Astrocyte (in vitro differentiated cells and primary cell): ENCODE results near the gene WWP2. TPM values are rescaled to one million over a fixed set of nuclear protein-coding genes. Genes with fewer than 3 reads are reported as not detected.

Experiments used
- DNase-seq: peaks from one replicate; pipeline ENCODE4 v3.0.0-alpha.2; 2010; ENCODE audit warnings: low read depth
- FAIRE-seq: peaks from 2 replicates; lab custom pipeline; 2011; peaks lifted over from hg19 to GRCh38; lab: Jason Lieb, UNC
- H2AFZ ChIP-seq: 2 replicates; pipeline ENCODE4 v1.6.0; 2012; ENCODE audit warnings: low read depth, low read length, inconsistent platforms
- H3K27ac ChIP-seq: 2 replicates; pipeline ENCODE4 v1.5.1; 2011; ENCODE audit warnings: low read depth, low read length, inconsistent platforms
- H3K27me3 ChIP-seq: 2 replicates; pipeline ENCODE4 v1.6.0; 2011; ENCODE audit warnings: low read length, inconsistent platforms; ENCODE audit not compliant: insufficient read depth
- H3K36me3 ChIP-seq: 2 replicates; pipeline ENCODE4 v1.5.1; 2011; ENCODE audit warnings: low read length, inconsistent platforms; ENCODE audit not compliant: insufficient read depth
- H3K4me1 ChIP-seq: 2 replicates; pipeline ENCODE4 v1.5.1; 2011; ENCODE audit warnings: low read length, inconsistent platforms; ENCODE audit not compliant: insufficient read depth
- H3K4me2 ChIP-seq: 2 replicates; pipeline ENCODE4 v1.6.0; 2012; ENCODE audit warnings: low read length, inconsistent platforms
- H3K4me3 ChIP-seq: 2 replicates; pipeline ENCODE4 v1.5.1; 2011; ENCODE audit warnings: low read depth, mild to moderate bottlenecking, low read length, inconsistent platforms; ENCODE audit not compliant: insufficient read depth
- H3K79me2 ChIP-seq: 2 replicates; pipeline ENCODE4 v1.6.0; 2012; ENCODE audit warnings: mild to moderate bottlenecking, low read length, inconsistent platforms; ENCODE audit not compliant: insufficient read depth
- H3K9ac ChIP-seq: 2 replicates; pipeline ENCODE4 v1.6.0; 2012; ENCODE audit warnings: mild to moderate bottlenecking, low read length, inconsistent platforms
- H3K9me3 ChIP-seq: 2 replicates; pipeline ENCODE4 v1.5.1; 2012; ENCODE audit warnings: low read depth, mild to moderate bottlenecking, low read length, inconsistent platforms; ENCODE audit not compliant: insufficient read depth
- H4K20me1 ChIP-seq: 2 replicates; pipeline ENCODE4 v1.6.0; 2012; ENCODE audit warnings: low read length, inconsistent platforms; ENCODE audit not compliant: insufficient read depth
- H3K27ac Mint-ChIP-seq: one replicate; pipeline ENCODE4 v1.8.0; 2021; ENCODE audit warnings: mild to moderate bottlenecking, mixed read lengths; ENCODE audit not compliant: unreplicated experiment
- H3K27me3 Mint-ChIP-seq: one replicate; pipeline ENCODE4 v1.8.0; 2021; ENCODE audit warnings: low read depth, mixed read lengths; ENCODE audit not compliant: unreplicated experiment
- H3K36me3 Mint-ChIP-seq: one replicate; pipeline ENCODE4 v1.8.0; 2021; ENCODE audit warnings: low read depth, mixed read lengths; ENCODE audit not compliant: unreplicated experiment
- H3K4me1 Mint-ChIP-seq: one replicate; pipeline ENCODE4 v1.8.0; 2021; ENCODE audit warnings: low read depth, mixed read lengths; ENCODE audit not compliant: unreplicated experiment
- H3K4me3 Mint-ChIP-seq: one replicate; pipeline ENCODE4 v1.8.0; 2021; ENCODE audit warnings: mild to moderate bottlenecking, moderate library complexity, mixed read lengths; ENCODE audit not compliant: unreplicated experiment
- H3K9me3 Mint-ChIP-seq: one replicate; pipeline ENCODE4 v1.8.0; 2021; ENCODE audit warnings: mild to moderate bottlenecking, mixed read lengths; ENCODE audit not compliant: unreplicated experiment
- CTCF ChIP-seq: IDR thresholded peaks from 2 replicates; pipeline ENCODE4 v1.5.1; 2011; ENCODE audit warnings: low read depth, mild to moderate bottlenecking, inconsistent platforms, low read length, moderate library complexity; ENCODE audit not compliant: insufficient read depth
- EZH2 ChIP-seq: IDR thresholded peaks from 2 replicates; pipeline ENCODE4 v1.6.1; 2012; ENCODE audit warnings: mild to moderate bottlenecking, low read length, inconsistent platforms; ENCODE audit not compliant: insufficient read depth
- total RNA-seq: library from RNA; stranded (reverse); gene quantifications from 2 replicates; pipeline ENCODE4 v1.2.1, GENCODE V29; 2021

The WWP2 gene
- total RNA-seq, 1 donor from 2014 or later: 28.7 TPM

GRCh38 chr16:69747115-69747514 lies 15.0 kb upstream of the WWP2 start:
- Mint-ChIP-seq H3K27me3 (no peaks in the 10 kb centered on the region), H3K9me3 (no peaks in the 10 kb centered on the region), H3K4me1 (no peaks in the 10 kb centered on the region), H3K36me3 (peaks cover 27% of the 10 kb centered on the region), H3K27ac (no peak overlapping the region), H3K4me3 (no peak overlapping the region)
- peaks cover 78% of the 10 kb centered on the region for H3K36me3 ChIP-seq
- TF ChIP-seq EZH2 (no peak), CTCF (no peak)
- H3K27ac ChIP-seq: no peak overlapping the region
- no peaks in the 10 kb centered on the region for H3K9me3 ChIP-seq
- H3K9ac ChIP-seq: no peak overlapping the region
- no peaks in the 10 kb centered on the region for H3K27me3 ChIP-seq
- no peak overlapping the region for H3K4me2 ChIP-seq
- no peak overlapping the region for H3K4me3 ChIP-seq
- peaks cover 46% of the 10 kb centered on the region for H4K20me1 ChIP-seq
- FAIRE-seq: no peak
- DNase-seq: no peak
- H2AFZ ChIP-seq: no peak overlapping the region
- H3K4me1 ChIP-seq: no peaks in the 10 kb centered on the region
- H3K79me2 ChIP-seq: peaks cover 54% of the 10 kb centered on the region

GRCh38 chr16:69748694-69749345 lies 13.3 kb upstream of the WWP2 start:
- DNase-seq: no peak
- TF ChIP-seq EZH2 (no peak), CTCF (no peak)
- H3K79me2 ChIP-seq: peaks cover 71% of the 10 kb centered on the region
- H3K4me1 ChIP-seq: peaks cover 7% of the 10 kb centered on the region
- no peak overlapping the region for H2AFZ ChIP-seq
- no peaks in the 10 kb centered on the region for H3K4me1 Mint-ChIP-seq
- no peak overlapping the region for H3K4me2 ChIP-seq
- no peak for FAIRE-seq
- no peak overlapping the region for H3K27ac ChIP-seq
- H3K9me3 Mint-ChIP-seq: no peaks in the 10 kb centered on the region
- H3K4me3 Mint-ChIP-seq: no peak overlapping the region
- H4K20me1 ChIP-seq: peaks cover 44% of the 10 kb centered on the region
- no peak overlapping the region for H3K4me3 ChIP-seq
- H3K9ac ChIP-seq: no peak overlapping the region
- H3K9me3 ChIP-seq: no peaks in the 10 kb centered on the region
- H3K36me3 Mint-ChIP-seq: peaks cover 27% of the 10 kb centered on the region
- no peaks in the 10 kb centered on the region for H3K27me3 Mint-ChIP-seq
- no peaks in the 10 kb centered on the region for H3K27me3 ChIP-seq
- peaks cover 63% of the 10 kb centered on the region for H3K36me3 ChIP-seq
- H3K27ac Mint-ChIP-seq: no peak overlapping the region

GRCh38 chr16:69754143-69754468 lies 8.0 kb upstream of the WWP2 start:
- Histone ChIP-seq H3K4me1 (peaks cover 7% of the 10 kb centered on the region), H3K27ac (peak overlapping the region; percentile 55)
- H3K36me3 Mint-ChIP-seq: peaks cover 7% of the 10 kb centered on the region

More at GRCh38 chr16:69754143-69754468, 8.0 kb upstream of the WWP2 start:
- Histone ChIP-seq H4K20me1 (peaks cover 16% of the 10 kb centered on the region), H3K9me3 (no peaks in the 10 kb centered on the region), H3K4me2 (peak overlapping the region; percentile 85), H3K27me3 (no peaks in the 10 kb centered on the region), H2AFZ (peak overlapping the region; percentile 83), H3K9ac (peak overlapping the region; percentile 92), H3K4me3 (peak overlapping the region; percentile 92), H3K79me2 (peaks cover 49% of the 10 kb centered on the region), H3K36me3 (peaks cover 21% of the 10 kb centered on the region)
- peak overlapping the region; percentile 86 for H3K27ac Mint-ChIP-seq
- FAIRE-seq (no peak), DNase-seq (no peak)
- no peaks in the 10 kb centered on the region for H3K9me3 Mint-ChIP-seq
- H3K4me3 Mint-ChIP-seq: peak overlapping the region; percentile 100
- peaks cover 7% of the 10 kb centered on the region for H3K27me3 Mint-ChIP-seq
- H3K4me1 Mint-ChIP-seq: no peaks in the 10 kb centered on the region
- no peak for TF ChIP-seq CTCF
- TF ChIP-seq EZH2: no peak
